ENCODE data around the gene RPL29. TPM values are rescaled to one million over a fixed set of nuclear protein-coding genes. Genes with fewer than 3 reads are reported as not detected.
A peak's percentile ranks its signal among the peaks of the same experiment; 100 is the strongest.

Gene RPL29
- total RNA-seq, 1 donor from 2014 or later, result 588 TPM

- no peak for TF ChIP-seq CTCF (IDR thresholded peaks at IDR 0.05; ENCODE audit: partially characterized antibody, unreplicated experiment)
- peaks cover 12% of the 10 kb centered on the region for H3K27me3 Mint-ChIP-seq (ENCODE audit: unreplicated experiment)
- DNase-seq, result no peak
- no peak overlapping the region for H3K4me3 Mint-ChIP-seq (ENCODE audit: unreplicated experiment)
- H3K9me3 Mint-ChIP-seq (ENCODE audit: unreplicated experiment), result peaks cover 8% of the 10 kb centered on the region
- H3K4me1 Mint-ChIP-seq (ENCODE audit: low read depth, unreplicated experiment), result peaks cover 16% of the 10 kb centered on the region
- H3K27ac Mint-ChIP-seq (ENCODE audit: unreplicated experiment), result no peak overlapping the region
- no peaks in the 10 kb centered on the region for H3K36me3 Mint-ChIP-seq (ENCODE audit: unreplicated experiment)
Observed at GRCh38 chr3:51978143-51978502, 17.6 kb downstream of the RPL29 start.

- H3K4me1 Mint-ChIP-seq (ENCODE audit: low read depth, unreplicated experiment), result peaks cover 14% of the 10 kb centered on the region
- no peak for DNase-seq
- peaks cover 12% of the 10 kb centered on the region for H3K27me3 Mint-ChIP-seq (ENCODE audit: unreplicated experiment)
- peak overlapping the region; percentile 52 for H3K4me3 Mint-ChIP-seq (ENCODE audit: unreplicated experiment)
- peaks cover 8% of the 10 kb centered on the region for H3K9me3 Mint-ChIP-seq (ENCODE audit: unreplicated experiment)
- H3K36me3 Mint-ChIP-seq (ENCODE audit: unreplicated experiment), result no peaks in the 10 kb centered on the region
- no peak overlapping the region for H3K27ac Mint-ChIP-seq (ENCODE audit: unreplicated experiment)
- no peak for TF ChIP-seq CTCF (IDR thresholded peaks at IDR 0.05; ENCODE audit: partially characterized antibody, unreplicated experiment)
Observed at GRCh38 chr3:51977446-51978142, 18.1 kb downstream of the RPL29 start.

- Mint-ChIP-seq H3K9me3 (ENCODE audit: unreplicated experiment) (peaks cover 8% of the 10 kb centered on the region), H3K36me3 (ENCODE audit: unreplicated experiment) (no peaks in the 10 kb centered on the region), H3K27ac (ENCODE audit: unreplicated experiment) (peak overlapping the region; percentile 79), H3K27me3 (ENCODE audit: unreplicated experiment) (peaks cover 12% of the 10 kb centered on the region), H3K4me1 (ENCODE audit: low read depth, unreplicated experiment) (peaks cover 11% of the 10 kb centered on the region), H3K4me3 (ENCODE audit: unreplicated experiment) (peak overlapping the region; percentile 89)
- DNase-seq, result peak; percentile 82
- no peak for TF ChIP-seq CTCF (IDR thresholded peaks at IDR 0.05; ENCODE audit: partially characterized antibody, unreplicated experiment)
Observed at GRCh38 chr3:51975852-51976549, 19.7 kb downstream of the RPL29 start.

GRCh38 chr3:51974963-51975851, 20.5 kb downstream of the RPL29 start, which contains the start of gene ABHD14A:
Gene ABHD14A, plus strand, starts transcription at chr3:51975064. Its CDS starts 72 bp downstream, at chr3:51975136.
- H3K9me3 Mint-ChIP-seq (ENCODE audit: unreplicated experiment), result peaks cover 10% of the 10 kb centered on the region
- H3K27me3 Mint-ChIP-seq (ENCODE audit: unreplicated experiment), result peaks cover 12% of the 10 kb centered on the region
- peak within 1 kb of the TSS; percentile 91 for H3K4me3 Mint-ChIP-seq (ENCODE audit: unreplicated experiment)
- peak within 1 kb of the TSS; percentile 87 for H3K27ac Mint-ChIP-seq (ENCODE audit: unreplicated experiment)
- DNase-seq, result peak; percentile 65
- peaks cover 17% of the 10 kb centered on the region for H3K4me1 Mint-ChIP-seq (ENCODE audit: low read depth, unreplicated experiment)
- H3K36me3 Mint-ChIP-seq (ENCODE audit: unreplicated experiment), result no peaks in the 10 kb centered on the region
- no peak for TF ChIP-seq CTCF (IDR thresholded peaks at IDR 0.05; ENCODE audit: partially characterized antibody, unreplicated experiment)

All from glutamatergic neuron (in vitro differentiated cells).